ENCODE results near the gene CES5A.
A peak's percentile ranks its signal among the peaks of the same experiment; 100 is the strongest.
"Not testable (repeated sequence)": the region's sequence is repeated elsewhere in the genome, so short reads cannot be mapped to it uniquely, and the experiment has no call there.

Gene CES5A

GRCh38 chr16:55873122-55873521, 2.1 kb downstream of the CES5A start:
- no peak for DNase-seq

GRCh38 chr16:55872130-55872529, 3.0 kb downstream of the CES5A start:
- no peak for DNase-seq

- DNase-seq = no peak
Observed at GRCh38 chr16:55871411-55872038, 3.6 kb downstream of the CES5A start.

GRCh38 chr16:55868980-55869379, 6.2 kb downstream of the CES5A start:
- no peak for DNase-seq

- DNase-seq = no peak
Observed at GRCh38 chr16:55868137-55868536, 7.0 kb downstream of the CES5A start.

GRCh38 chr16:55861288-55861687, 13.9 kb downstream of the CES5A start:
- DNase-seq = no peak

- not testable (repeated sequence) for DNase-seq
Observed at GRCh38 chr16:55857650-55858049, 17.5 kb downstream of the CES5A start.

GRCh38 chr16:55856950-55857349, 18.2 kb downstream of the CES5A start:
- DNase-seq = no peak

GRCh38 chr16:55853114-55853513, 22.1 kb downstream of the CES5A start:
- no peak for DNase-seq

GRCh38 chr16:55849536-55849935, 25.6 kb downstream of the CES5A start:
- DNase-seq = no peak

- no peak for DNase-seq
Observed at GRCh38 chr16:55846598-55847346, 28.4 kb downstream of the CES5A start.

- DNase-seq = no peak
Observed at GRCh38 chr16:55843105-55843395, 32.1 kb downstream of the CES5A start.

GRCh38 chr16:55842369-55843104, 32.6 kb downstream of the CES5A start:
- DNase-seq = peak; percentile 67

GRCh38 chr16:55839115-55839514, 36.1 kb downstream of the CES5A start:
- DNase-seq = no peak

GRCh38 chr16:55836158-55836611, 39.0 kb downstream of the CES5A start:
- DNase-seq = no peak

- no peak for DNase-seq
Observed at GRCh38 chr16:55835581-55835980, 39.6 kb downstream of the CES5A start.

- not testable (repeated sequence) for DNase-seq
Observed at GRCh38 chr16:55835173-55835572, 40.0 kb downstream of the CES5A start.

- DNase-seq = no peak
Observed at GRCh38 chr16:55834049-55834448, 41.1 kb downstream of the CES5A start.

GRCh38 chr16:55832773-55833691, 42.1 kb downstream of the CES5A start, which contains the start of gene CES1:
Gene CES1, minus strand, starts transcription at chr16:55833096. Its CDS starts 41 bp downstream, at chr16:55833055.
- DNase-seq = no peak

- no peak for DNase-seq
Observed at GRCh38 chr16:55832425-55832772, 42.8 kb downstream of the CES5A start.

GRCh38 chr16:55830658-55831294, 44.4 kb downstream of the CES5A start:
- DNase-seq = no peak

GRCh38 chr16:55829232-55829631, 45.9 kb downstream of the CES5A start:
- not testable (repeated sequence) for DNase-seq

Data from NCI-H1105 treated with DMSO at 0.1 percent for 48 hours (cell line).